Nephron progenitor cell (in vitro differentiated cells): Measurements from ENCODE around the gene ZNF398.

Experiments
- DNase-seq: peaks from one replicate; pipeline ENCODE4 v3.0.0; 2021
- H3K27ac Mint-ChIP-seq: 2 replicates; pipeline ENCODE4 v1.8.0; 2021; ENCODE audit warnings: mild to moderate bottlenecking, moderate library complexity, mixed read lengths
- H3K27me3 Mint-ChIP-seq: 2 replicates; pipeline ENCODE4 v1.8.0; 2021; ENCODE audit warnings: mild to moderate bottlenecking, low read depth, mixed read lengths; ENCODE audit not compliant: poor library complexity
- H3K36me3 Mint-ChIP-seq: 2 replicates; pipeline ENCODE4 v1.8.0; 2021; ENCODE audit warnings: low read depth, mixed read lengths
- H3K4me1 Mint-ChIP-seq: 2 replicates; pipeline ENCODE4 v1.8.0; 2021; ENCODE audit warnings: mixed read lengths
- H3K4me3 Mint-ChIP-seq: 2 replicates; pipeline ENCODE4 v1.8.0; 2021; ENCODE audit warnings: mild to moderate bottlenecking, moderate library complexity, mixed read lengths
- H3K9me3 Mint-ChIP-seq: 2 replicates; pipeline ENCODE4 v1.8.0; 2021; ENCODE audit warnings: mild to moderate bottlenecking, moderate library complexity, mixed read lengths
- CTCF ChIP-seq: fragments of 200-600 bp; sonication (generic); IDR thresholded peaks from 2 replicates; pipeline ENCODE4 v1.5.0; 2021; ENCODE audit warnings: antibody characterized with exemption

ZNF398 gene

GRCh38 chr7:149104214-149104613 is 43.0 kb upstream of the ZNF398 start:
- peaks cover under 1% of the 10 kb centered on the region for H3K27me3 Mint-ChIP-seq
- no peak overlapping the region for H3K27ac Mint-ChIP-seq
- TF ChIP-seq CTCF, result no peak

GRCh38 chr7:149104749-149105148 is 42.5 kb upstream of the ZNF398 start:
- peaks cover 3% of the 10 kb centered on the region for H3K27me3 Mint-ChIP-seq
- H3K4me1 Mint-ChIP-seq, result peaks cover 5% of the 10 kb centered on the region
- H3K9me3 Mint-ChIP-seq, result no peaks in the 10 kb centered on the region

More at GRCh38 chr7:149104214-149104613, 43.0 kb upstream of the ZNF398 start:
- H3K36me3 Mint-ChIP-seq, result peaks cover 37% of the 10 kb centered on the region
- no peak overlapping the region for H3K4me3 Mint-ChIP-seq
- H3K4me1 Mint-ChIP-seq, result peaks cover 7% of the 10 kb centered on the region
- H3K9me3 Mint-ChIP-seq, result no peaks in the 10 kb centered on the region
- no peak for DNase-seq

GRCh38 chr7:149109969-149110368 is 37.3 kb upstream of the ZNF398 start:
- no peak for DNase-seq
- no peak for TF ChIP-seq CTCF
- Mint-ChIP-seq H3K4me1 (no peaks in the 10 kb centered on the region), H3K27me3 (peaks cover 3% of the 10 kb centered on the region), H3K27ac (no peak overlapping the region), H3K9me3 (no peaks in the 10 kb centered on the region), H3K4me3 (no peak overlapping the region), H3K36me3 (peaks cover 34% of the 10 kb centered on the region)

More at GRCh38 chr7:149104749-149105148, 42.5 kb upstream of the ZNF398 start:
- no peak for TF ChIP-seq CTCF
- Mint-ChIP-seq H3K36me3 (peaks cover 41% of the 10 kb centered on the region), H3K4me3 (no peak overlapping the region), H3K27ac (peak overlapping the region; percentile 92)
- no peak for DNase-seq

- peaks cover 36% of the 10 kb centered on the region for H3K9me3 Mint-ChIP-seq
- TF ChIP-seq CTCF, result no peak
- H3K4me3 Mint-ChIP-seq, result peak overlapping the region; percentile 94
- peaks cover 32% of the 10 kb centered on the region for H3K4me1 Mint-ChIP-seq
- H3K36me3 Mint-ChIP-seq, result peaks cover 42% of the 10 kb centered on the region
- DNase-seq, result no peak
- peaks cover 3% of the 10 kb centered on the region for H3K27me3 Mint-ChIP-seq
- H3K27ac Mint-ChIP-seq, result peak overlapping the region; percentile 98
These were observed 21.9 kb upstream of the ZNF398 start for GRCh38 chr7:149125189-149125862.

GRCh38 chr7:149125863-149126661 is 21.2 kb upstream of the ZNF398 start, which contains the start of gene ZNF425:
Gene ZNF425 (minus strand): TSS chr7:149126324. CDS start chr7:149126213, 111 bp downstream.
- Mint-ChIP-seq H3K4me1 (peaks cover 32% of the 10 kb centered on the region), H3K4me3 (peak within 1 kb of the TSS; percentile 94), H3K27me3 (peaks cover 3% of the 10 kb centered on the region), H3K9me3 (peaks cover 43% of the 10 kb centered on the region), H3K27ac (peak within 1 kb of the TSS; percentile 98), H3K36me3 (peaks cover 49% of the 10 kb centered on the region)
- DNase-seq, result peak; percentile 95
- peak; percentile 91 for TF ChIP-seq CTCF
